Lung (tissue), 12 donors: ENCODE data around the gene RGS19. TPM values are rescaled to one million over a fixed set of nuclear protein-coding genes. Genes with fewer than 3 reads are reported as not detected.

ENCODE experiments used
- ATAC-seq: fragments of 200-7000 bp; cut with Tn5 transposase; one replicate; pipeline ENCODE4 v1.9.1; 2020; ENCODE audit warnings: moderate number of reproducible peaks; ENCODE audit not compliant: insufficient read depth, low FRiP score
- DNase-seq, 3 donors: peaks; one replicate each; pipeline ENCODE4 v3.0.0-alpha.2; 2013 to 2017
- H3K27ac ChIP-seq, 2 donors: one replicate each; pipeline ENCODE4 v1.5.1; 2013; ENCODE audit warnings: mild to moderate bottlenecking in 2 of 2, moderate library complexity in 2 of 2, control low read depth in 1 of 2, inconsistent platforms in 1 of 2, low read depth in 1 of 2, low read length in 1 of 2
- H3K27me3 ChIP-seq, 3 donors: one replicate each; pipeline ENCODE4 v1.5.1; 2013; ENCODE audit warnings: low read length in 2 of 3; ENCODE audit not compliant: control insufficient read depth in 3 of 3, insufficient read depth in 3 of 3
- H3K36me3 ChIP-seq, 4 donors: one replicate each; pipeline ENCODE4 v1.5.1; 2013; ENCODE audit warnings: low read length in 4 of 4, mild to moderate bottlenecking in 1 of 4, moderate library complexity in 1 of 4; ENCODE audit not compliant: control insufficient read depth in 4 of 4, insufficient read depth in 4 of 4
- H3K4me1 ChIP-seq, 5 donors: one replicate each; pipeline ENCODE4 v1.5.1; 2013; ENCODE audit warnings: low read length in 5 of 5, mild to moderate bottlenecking in 2 of 5, moderate library complexity in 1 of 5; ENCODE audit not compliant: control insufficient read depth in 5 of 5, insufficient read depth in 5 of 5
- H3K4me3 ChIP-seq: one replicate; pipeline ENCODE4 v1.5.1; 2013; ENCODE audit warnings: mild to moderate bottlenecking, control low read depth, moderate library complexity
- H3K9ac ChIP-seq, 2 donors: one replicate each; pipeline ENCODE4 v1.5.1; 2013; ENCODE audit warnings: low read length in 2 of 2, control low read depth in 1 of 2; ENCODE audit not compliant: insufficient read depth in 1 of 2
- H3K9me3 ChIP-seq, 4 donors: one replicate each; pipeline ENCODE4 v1.5.1; 2013; ENCODE audit warnings: low read length in 3 of 4, mild to moderate bottlenecking in 1 of 4, moderate library complexity in 1 of 4; ENCODE audit not compliant: control insufficient read depth in 4 of 4, insufficient read depth in 3 of 4
- CTCF ChIP-seq: IDR thresholded peaks from 2 replicates; pipeline ENCODE4 v1.5.1; 2012; ENCODE audit warnings: mild to moderate bottlenecking; ENCODE audit errors: control extremely low read depth, extremely low read depth
- WGBS, 2 donors: extraction: QIAGEN DNeasy Blood & Tissue Kit; methylation state at CpG; one replicate each; pipeline ENCODE4 v1.1.7; 2013; 5-methylcytosine and 5-hydroxymethylcytosine counted together
- polyA plus RNA-seq, 2 donors: library from polyadenylated mRNA; stranded (reverse); fragments of 200-250 nt; gene quantifications; one replicate each; pipeline ENCODE4 v1.2.1, GENCODE V29; 2013
- total RNA-seq, 2 donors: library from RNA; depleted of rRNA in 1 of 2; stranded (reverse); fragments of >200 nt in 1 of 2; gene quantifications; one replicate each; pipeline ENCODE4 v1.2.1, GENCODE V29; 2014 to 2021
- donor health status: control.
- donor health status: control.
- donor health status: Bipolar disorder and iron deficiency.
- donor health status: healthy.
- donor health status: DM: yes; HTN: yes; CAD: no.

The RGS19 gene
- total and polyA plus RNA-seq, 4 donors: 15.1 to 99.0 (median 35.1) TPM

DNA sequence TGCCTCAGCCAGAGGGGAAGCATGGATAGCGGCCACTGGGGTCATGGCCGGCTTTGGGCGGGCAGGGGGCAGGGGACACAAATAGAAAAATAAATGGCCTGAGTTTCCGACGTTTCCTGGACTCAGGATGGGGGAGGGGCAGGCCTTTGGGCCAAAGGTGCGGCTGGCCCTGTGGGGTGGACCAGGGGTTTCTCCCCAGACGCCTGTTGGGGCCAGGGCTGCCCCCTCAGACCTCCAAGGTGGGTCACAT lies 22.8 kb downstream of the RGS19 start:
- H3K9ac ChIP-seq: no peak overlapping the region
- no peak for TF ChIP-seq CTCF
- 40 to 46% methylated on average over 6 to 7 of the region's 7 CpGs for WGBS, 2 donors
- H3K27me3 ChIP-seq: no peaks in the 10 kb centered on the region
- H3K27ac ChIP-seq: peak overlapping the region; percentile 52 to 78
- H3K4me1 ChIP-seq: peaks cover 0 to 57% (median 17%) of the 10 kb centered on the region in 5 donors
- H3K4me3 ChIP-seq: no peak overlapping the region
- H3K9me3 ChIP-seq: no peaks in the 10 kb centered on the region
- no peak for ATAC-seq
- H3K36me3 ChIP-seq: no peaks in the 10 kb centered on the region
- peak in 1 of 3 donors; percentile 59 for DNase-seq

DNA sequence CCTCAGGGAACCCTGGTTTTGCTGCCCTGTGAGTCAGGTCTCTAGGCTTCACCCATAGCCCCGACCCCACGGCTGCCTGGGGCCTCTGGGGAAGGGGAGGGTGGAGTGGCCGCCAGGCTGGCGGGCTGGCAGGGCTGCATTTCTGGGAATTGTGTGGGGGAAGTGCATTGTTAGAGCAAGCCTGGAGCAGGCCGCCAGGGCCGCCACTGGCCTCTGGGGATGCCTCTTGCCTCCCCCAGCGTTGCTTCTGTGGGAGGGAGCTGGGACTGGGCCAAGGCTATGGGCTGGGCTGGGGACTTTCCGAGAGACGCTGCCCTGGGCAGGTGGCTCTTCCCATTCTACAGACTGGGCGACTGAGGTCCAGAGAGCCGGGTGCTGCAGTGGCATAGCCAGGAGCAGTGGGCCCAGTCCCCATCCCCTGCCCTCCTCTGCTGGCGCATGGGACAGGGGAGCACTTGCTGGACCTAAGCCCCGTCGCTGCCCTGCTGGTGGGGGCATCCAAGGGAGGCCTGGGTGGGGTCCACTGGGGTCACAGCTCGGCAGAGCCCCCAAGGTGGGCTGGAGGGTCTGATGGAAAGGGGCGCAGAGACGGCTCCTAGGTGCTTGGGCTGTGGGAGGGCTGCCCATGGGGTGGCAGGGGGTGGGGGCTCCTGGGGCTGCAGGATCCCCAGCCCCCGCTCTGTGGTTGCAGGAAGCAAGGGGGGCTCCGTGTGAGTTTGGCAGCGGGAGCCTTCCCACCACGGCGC lies 23.3 kb downstream of the RGS19 start:
- DNase-seq (peak; percentile 76 to 87 (median 83)), ATAC-seq (no peak)
- H3K9ac ChIP-seq: no peak overlapping the region
- no peaks in the 10 kb centered on the region for H3K36me3 ChIP-seq
- peaks cover 0 to 62% (median 17%) of the 10 kb centered on the region in 5 donors for H3K4me1 ChIP-seq
- WGBS, 2 donors: 35 to 38% methylated on average over 21 to 22 of the region's 22 CpGs
- H3K27me3 ChIP-seq: peaks cover 0 to 2% (median 0%) of the 10 kb centered on the region in 3 donors
- peak overlapping the region; percentile 66 to 78 for H3K27ac ChIP-seq
- H3K9me3 ChIP-seq: no peaks in the 10 kb centered on the region
- no peak for TF ChIP-seq CTCF
- no peak overlapping the region for H3K4me3 ChIP-seq

GRCh38 chr20:64055396-64055892 lies 23.9 kb downstream of the RGS19 start:
- TF ChIP-seq CTCF: no peak
- H3K4me1 ChIP-seq: peaks cover 0 to 68% (median 17%) of the 10 kb centered on the region in 5 donors
- no peak overlapping the region for H3K4me3 ChIP-seq
- DNase-seq (no peak), ATAC-seq (no peak)
- H3K9me3 ChIP-seq: no peaks in the 10 kb centered on the region
- peaks cover 0 to 7% (median 0%) of the 10 kb centered on the region in 3 donors for H3K27me3 ChIP-seq
- WGBS, 2 donors: 52 to 78% methylated on average over 8 to 9 of the region's 9 CpGs
- H3K36me3 ChIP-seq: no peaks in the 10 kb centered on the region
- no peak overlapping the region for H3K9ac ChIP-seq
- peak overlapping the region; percentile 66 to 78 for H3K27ac ChIP-seq
